SIG-M5 treated with dmso at 0.1 percent for 504 hours (cell line): ENCODE measurements around the gene ZNF587.
"Not testable (repeated sequence)": the region's sequence is repeated elsewhere in the genome, so short reads cannot be mapped to it uniquely, and the experiment has no call there.

Source experiments
- DNase-seq: peaks from one replicate; lab custom pipeline; 2025; ENCODE audit not compliant: unreplicated experiment; lab: John Stamatoyannopoulos, UW

The ZNF587 gene

GRCh38 chr19:57886046-57886445 is 36.4 kb downstream of the ZNF587 start:
- no peak for DNase-seq

- DNase-seq = no peak
These were observed 37.7 kb downstream of the ZNF587 start for GRCh38 chr19:57887195-57887941.

GRCh38 chr19:57888107-57888559 is 38.5 kb downstream of the ZNF587 start:
- no peak for DNase-seq

DNA sequence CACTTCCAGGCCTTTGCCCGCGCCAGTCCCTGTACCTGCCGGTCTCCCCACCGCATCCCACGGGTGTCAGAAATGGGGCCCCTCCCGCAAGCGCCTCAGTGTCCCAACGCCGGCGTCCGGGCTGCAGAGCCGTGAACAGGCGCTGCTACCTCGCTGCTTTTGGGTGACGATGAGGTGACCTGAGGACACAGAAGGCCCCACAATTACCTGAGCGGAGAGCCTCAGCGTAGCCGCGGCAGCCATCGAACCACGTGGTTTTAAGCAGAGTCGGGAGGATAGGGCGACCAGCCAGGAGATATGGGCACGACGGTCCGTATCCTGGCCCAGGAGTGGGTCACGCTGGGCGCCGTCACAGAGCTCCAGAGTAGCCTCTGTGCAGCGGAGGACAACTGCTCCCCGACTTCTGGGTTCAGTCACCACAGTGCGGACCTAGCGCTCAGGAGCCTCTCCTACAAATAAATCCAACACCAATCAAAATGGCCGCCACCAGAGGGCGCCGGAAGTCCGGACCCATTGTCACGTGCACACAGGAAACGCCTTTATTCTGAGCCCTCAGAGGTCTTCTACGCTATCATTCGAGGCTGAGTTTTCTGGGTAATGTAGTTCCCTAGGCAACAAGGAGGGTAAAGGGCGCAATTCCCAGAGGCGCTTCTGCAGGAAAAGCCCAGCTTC is 39.0 kb downstream of the ZNF587 start, which contains the start of gene ZNF814:
Gene ZNF814, minus strand, starts transcription at position 478 of the 672 bp plus-strand sequence. Its CDS starts 235 bp downstream, at position 243.
- no peak for DNase-seq

GRCh38 chr19:57890706-57891105 is 41.0 kb downstream of the ZNF587 start:
- DNase-seq = not testable (repeated sequence)

GRCh38 chr19:57900311-57900710 is 50.7 kb downstream of the ZNF587 start:
- no peak for DNase-seq

DNA sequence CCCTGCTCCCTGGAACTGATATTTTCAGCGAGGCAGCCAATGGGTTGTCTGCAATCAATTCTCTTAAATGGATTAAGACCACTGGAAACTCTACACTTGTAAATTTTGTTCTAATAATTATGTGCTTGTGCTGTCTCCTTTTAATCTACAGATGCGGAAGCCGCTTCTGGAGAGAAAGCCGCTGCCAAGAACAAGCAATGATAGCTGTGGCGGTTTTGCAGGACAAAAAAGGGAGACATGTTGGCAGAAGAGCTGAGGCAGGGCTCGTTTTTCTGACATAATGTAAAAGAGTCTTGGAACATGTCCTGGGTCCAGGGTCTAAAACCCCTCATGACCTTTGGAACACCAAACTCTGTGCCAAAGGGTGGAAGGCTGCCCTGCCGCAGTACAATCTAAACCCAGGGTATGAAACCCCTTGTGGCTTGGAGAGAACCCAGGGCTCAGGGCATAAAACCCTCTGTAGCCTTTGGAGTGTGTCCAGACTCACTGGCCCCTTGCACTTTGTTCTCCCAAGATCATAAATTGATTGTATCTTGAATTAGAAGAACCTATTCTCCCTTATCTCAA is 54.0 kb downstream of the ZNF587 start:
- DNase-seq = no peak

DNA sequence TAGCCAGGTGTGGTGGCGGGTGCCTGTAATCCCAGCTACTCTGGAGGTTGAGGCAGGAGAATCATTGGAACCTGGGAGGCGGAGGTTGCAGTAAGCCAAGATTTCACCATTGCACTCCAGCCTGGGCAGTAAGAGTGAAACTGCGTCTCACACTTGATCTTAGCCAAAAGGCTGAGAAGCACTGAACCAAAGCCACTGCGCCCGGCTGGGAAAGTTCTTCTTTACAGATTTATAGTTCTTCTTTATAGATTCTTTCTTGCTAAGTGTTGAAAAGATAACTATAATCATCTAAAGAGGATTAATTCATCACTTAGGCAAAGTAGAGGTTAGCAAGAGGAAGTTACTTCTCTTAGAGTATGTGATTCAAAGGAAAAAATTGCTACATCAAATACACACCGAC is 55.6 kb downstream of the ZNF587 start:
- no peak for DNase-seq

DNA sequence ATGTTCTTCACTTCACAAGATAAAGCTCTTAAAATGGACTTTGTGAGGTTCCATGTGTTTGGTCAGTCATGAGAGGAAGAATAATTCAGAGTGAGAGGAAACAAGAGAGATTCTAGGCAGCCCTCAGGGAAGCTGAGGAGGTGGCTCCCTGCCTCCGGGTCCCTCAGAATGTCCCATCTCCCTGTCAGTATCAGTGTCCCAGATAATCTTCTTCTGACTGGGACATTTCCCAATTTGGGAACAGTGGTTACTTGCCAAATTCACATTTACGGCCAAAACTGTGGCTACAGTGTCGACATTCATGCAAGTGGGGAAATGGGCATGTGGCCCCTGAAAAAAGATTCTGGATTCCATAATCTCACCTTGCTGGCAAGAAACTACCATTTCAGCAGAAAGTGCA is 57.7 kb downstream of the ZNF587 start:
- DNase-seq = no peak

- no peak for DNase-seq
These were observed 64.9 kb downstream of the ZNF587 start for GRCh38 chr19:57914531-57914930.
